Stimulated activated CD4-positive, alpha-beta T cell treated with anti-CD3 and anti-CD28 coated beads, Interleukin-2, amount 100 ng/mL, for 48 hours (primary cell): ENCODE data around the gene FYB2.

Experiments
- DNase-seq, 2 donors: peaks; one replicate each; pipeline ENCODE4 v3.0.0-alpha.2; 2020

Gene FYB2, protein sequence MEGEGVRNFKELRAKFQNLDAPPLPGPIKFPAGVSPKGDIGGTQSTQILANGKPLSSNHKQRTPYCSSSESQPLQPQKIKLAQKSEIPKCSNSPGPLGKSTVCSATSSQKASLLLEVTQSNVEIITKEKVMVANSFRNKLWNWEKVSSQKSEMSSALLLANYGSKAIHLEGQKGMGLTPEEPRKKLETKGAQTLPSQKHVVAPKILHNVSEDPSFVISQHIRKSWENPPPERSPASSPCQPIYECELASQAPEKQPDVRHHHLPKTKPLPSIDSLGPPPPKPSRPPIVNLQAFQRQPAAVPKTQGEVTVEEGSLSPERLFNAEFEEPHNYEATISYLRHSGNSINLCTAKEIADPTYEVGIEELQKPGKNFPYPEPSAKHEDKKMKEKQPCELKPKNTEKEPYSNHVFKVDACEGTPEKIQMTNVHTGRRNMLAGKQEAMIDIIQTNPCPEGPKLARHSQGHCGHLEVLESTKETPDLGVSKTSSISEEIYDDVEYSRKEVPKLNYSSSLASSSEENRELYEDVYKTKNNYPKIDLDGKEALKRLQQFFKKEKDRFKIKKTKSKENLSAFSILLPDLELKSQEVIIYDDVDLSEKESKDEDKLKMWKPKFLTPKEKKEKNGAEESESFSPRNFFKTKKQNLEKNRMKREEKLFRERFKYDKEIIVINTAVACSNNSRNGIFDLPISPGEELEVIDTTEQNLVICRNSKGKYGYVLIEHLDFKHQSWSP

DNA sequence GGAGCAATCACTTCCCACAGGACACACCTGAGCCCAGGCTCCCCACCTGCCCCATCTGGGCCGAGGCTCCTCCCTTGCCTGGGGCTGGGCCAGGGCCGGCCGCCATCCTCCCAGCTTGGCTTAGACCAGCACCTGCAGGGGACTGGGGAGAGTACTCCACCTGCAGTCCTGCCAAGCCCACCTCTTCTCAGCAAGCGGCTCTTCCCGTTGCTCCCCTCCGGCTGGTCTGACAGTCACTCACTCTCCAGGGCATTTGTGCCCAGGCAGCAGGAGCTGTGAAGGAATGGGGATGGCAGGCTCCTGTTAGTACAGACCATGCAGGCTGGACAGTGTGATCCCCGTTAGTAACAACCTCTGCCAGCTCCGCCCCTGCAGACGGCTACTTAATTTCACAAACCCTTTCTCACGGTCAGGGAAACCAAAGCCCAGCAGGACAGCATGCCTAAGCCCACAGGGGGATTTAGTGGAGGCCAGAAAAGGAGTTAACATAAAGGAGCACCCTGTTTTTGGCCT, at the start of gene FYB2:
FYB2 (minus strand) TSS at position 18 of the 513 bp plus-strand sequence. CDS start 114 bp downstream, outside the sequence.
- DNase-seq, result no peak

DNA sequence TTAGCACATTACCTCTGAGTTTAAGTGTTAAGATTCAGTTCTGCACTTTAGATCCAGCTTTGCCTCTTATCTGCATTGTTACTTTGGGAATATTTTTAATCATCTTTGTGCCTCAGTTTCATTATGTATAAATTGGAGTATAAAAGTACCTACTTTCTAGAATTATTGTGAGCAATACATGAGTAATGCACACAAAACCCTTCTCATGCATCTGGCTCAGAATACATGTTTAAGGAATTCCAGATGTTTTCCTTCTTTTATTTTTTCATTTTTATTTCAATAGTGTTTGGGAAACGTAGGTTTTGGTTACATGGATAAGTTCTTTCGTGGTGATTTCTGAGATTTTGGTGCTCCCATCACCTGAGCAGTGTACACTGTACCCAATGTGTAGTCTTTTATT, 49.6 kb upstream of the FYB2 start:
- DNase-seq, result no peak

DNA sequence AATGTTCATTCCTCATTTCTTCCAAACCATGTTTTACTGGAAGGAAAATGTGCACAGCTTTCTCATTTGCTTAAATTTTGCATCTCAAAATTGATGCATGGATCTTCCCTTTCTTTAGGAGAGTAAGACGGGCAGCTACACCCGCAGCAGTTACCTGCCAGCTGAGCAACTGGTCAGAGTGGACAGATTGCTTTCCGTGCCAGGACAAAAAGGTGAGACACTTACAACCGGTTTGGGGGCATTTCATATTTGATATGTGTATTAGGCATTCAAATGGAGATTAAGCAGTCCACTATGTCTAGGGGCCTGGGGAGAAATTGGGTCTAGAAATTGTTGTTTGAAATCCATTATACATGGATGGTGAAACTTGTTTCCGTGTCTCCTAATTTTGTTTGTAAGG, 48.3 kb upstream of the FYB2 start:
- no peak for DNase-seq

DNA sequence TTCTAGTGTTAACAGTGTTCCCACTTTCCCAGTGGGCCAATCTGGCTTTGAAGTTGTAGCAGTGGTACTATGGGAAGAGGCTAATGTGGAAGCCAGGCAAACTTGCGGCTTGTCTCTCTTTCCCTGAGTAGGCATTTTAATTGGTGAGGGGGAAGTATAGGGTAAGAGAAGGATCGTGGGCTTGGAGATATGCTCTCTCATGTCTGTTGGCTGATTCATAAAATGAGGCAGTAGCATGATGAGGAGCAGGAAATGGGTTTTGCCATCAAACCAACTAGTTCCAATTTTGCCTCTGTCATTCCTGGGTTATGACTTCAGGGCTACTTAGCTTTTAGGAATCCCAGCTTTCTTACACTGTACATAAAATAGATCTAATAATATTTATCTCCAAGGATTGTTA, 47.5 kb upstream of the FYB2 start:
- no peak for DNase-seq

DNA sequence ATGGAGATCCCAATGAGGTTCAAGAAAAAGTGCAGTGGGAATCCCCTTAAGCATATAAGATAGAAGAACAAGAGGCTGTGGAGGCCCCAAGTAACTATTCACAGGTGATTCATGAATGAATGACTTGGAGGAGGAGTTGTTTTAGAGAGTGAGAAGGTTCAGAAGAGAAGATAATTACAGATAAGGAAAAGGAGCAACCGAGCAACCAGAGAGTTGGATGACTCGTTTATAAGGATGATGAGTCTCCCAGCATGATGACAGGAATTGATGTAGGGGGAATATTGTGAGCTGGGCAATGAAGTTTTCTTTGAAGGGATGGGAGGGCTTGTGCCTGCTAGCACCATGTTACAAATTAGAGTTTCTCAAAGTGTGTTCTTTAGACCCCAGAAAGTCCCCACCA, 45.2 kb upstream of the FYB2 start:
- no peak for DNase-seq

DNA sequence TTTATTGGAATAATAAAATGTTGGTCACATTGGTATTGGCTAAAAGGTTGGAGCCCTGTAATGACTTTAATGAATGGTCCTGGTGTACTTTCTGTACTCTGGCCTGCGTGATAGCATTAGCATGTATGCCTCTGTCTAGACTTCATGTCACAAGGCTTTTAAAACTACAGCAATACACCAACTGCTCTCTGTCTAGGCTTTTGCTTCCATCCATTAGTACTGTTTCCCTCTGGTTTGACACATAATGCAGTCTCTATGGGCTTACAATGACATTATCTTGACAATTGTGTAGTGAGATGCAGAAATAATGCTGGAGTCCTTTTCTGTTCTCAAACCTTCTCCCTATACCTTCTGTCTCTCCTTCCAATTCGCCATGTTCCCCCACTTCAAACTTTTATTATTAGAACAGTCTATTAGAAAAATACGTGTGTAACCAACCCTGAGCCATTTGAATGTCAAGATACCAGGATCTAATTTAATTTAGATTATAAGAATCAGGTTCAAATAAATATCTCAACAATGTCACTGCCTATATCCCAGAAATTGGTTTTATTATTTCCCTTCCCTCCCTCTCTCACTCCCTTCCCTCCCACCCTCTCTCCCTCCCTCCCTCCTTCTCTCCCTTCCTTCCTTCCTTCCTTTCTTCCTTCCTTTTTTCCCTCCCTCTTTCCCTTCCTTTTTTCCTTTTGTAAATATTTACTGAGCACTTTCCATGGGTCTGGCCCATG, 44.2 kb upstream of the FYB2 start:
- no peak for DNase-seq

DNA sequence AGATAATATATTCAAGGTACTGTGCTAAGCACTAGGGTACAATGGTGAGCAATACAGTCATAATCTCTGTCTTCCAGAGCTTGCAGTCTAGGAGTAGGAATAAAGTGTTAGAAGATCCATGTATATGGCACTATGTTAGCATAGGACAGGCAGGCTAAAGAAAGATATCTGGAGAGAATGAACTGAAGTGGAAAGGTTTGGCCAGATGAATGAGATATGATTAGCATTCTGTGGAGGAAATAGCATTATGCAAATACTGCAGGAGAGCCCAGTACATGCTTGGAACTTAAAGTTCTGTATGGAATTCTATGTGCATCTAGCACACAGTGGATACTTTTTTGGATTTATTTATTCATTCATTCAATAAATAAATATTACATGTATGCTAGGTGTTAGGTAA, 40.1 kb upstream of the FYB2 start:
- no peak for DNase-seq

DNA sequence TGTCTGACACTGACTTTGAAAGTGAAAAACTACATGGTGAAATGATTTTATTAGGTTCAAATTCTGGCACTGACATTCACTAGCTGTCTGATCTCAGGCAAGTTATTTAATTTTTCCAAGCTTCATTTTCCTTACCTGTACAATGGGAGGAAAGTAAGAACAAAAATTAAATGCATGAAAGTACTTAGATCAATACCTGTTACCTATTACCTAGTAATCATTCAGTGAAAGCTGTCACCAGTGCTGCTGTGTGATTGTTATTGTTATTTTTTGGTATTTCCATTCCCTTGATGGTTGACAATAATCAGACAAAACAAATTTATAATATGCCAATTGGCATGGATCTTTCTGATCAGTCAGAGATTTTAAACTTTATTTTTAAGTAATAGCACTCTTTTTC, 37.0 kb upstream of the FYB2 start:
- no peak for DNase-seq

DNA sequence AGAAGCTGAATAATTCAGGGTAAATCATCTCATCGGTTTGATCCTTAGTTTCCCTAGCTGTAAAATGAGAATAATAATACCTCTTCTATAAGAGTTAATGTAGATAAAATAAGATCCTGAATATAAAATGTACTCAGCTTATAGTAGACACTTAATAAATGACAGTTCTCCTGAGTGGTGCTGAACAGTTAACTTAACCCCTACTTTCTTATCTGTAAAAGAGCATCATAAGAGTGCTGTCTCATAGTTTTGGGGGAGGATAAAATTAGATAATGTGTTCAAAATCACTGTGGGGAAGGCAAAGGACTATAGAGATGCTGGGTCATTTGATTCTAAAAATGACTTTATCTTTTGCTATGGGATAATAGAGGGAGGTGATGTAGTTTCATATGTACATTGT, 36.0 kb upstream of the FYB2 start:
- DNase-seq, result no peak

DNA sequence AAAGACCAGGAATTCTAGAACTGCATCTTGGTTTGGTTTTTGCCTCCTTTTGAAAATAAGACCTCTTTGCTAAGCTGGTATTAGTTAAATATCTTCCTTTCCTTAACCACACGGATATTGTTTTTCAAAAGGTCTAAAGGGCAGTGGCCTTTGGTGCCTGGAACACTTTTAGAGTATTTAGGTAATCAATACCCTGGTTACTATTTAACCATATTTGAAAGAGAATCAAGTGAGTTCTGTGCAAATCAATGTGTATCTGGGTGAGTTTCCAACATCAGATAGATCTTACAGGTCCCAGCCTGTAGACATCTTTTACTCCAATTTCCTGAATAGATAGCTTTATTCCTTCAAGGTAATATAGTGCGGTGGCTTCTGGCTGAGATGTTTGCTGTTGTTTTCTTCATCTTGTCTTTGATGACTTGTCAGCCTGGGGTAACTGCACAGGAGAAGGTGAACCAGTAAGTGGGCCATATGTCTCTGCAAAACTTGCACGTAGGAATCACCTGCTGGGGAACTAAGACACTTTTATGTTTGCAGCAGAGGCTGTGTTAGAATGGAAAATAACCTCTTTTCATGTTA, 35.4 kb upstream of the FYB2 start, which contains the start of gene C8A:
C8A (plus strand) TSS at position 277 of the 579 bp plus-strand sequence; CDS start at position 382, 105 bp downstream.
- DNase-seq, result no peak

DNA sequence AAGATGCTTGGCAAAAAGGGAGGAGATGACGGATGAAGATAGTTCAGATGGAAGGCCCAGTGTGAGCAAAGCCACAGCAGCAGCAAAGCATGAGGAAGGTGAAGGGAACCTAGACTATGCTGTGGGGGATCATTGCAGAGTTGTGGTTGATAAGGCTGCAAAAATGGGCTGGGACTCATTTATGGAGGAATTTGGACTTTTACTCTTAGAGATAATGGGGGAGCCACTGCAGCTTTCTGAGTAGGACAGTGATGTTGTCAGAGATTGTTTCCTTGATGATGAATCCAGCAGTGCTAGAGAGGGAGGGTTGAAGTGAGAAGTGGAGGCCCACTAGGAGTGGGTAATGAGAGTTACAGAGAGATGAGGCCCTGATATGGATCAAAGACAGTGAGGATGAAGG, 33.3 kb upstream of the FYB2 start:
- no peak for DNase-seq

DNA sequence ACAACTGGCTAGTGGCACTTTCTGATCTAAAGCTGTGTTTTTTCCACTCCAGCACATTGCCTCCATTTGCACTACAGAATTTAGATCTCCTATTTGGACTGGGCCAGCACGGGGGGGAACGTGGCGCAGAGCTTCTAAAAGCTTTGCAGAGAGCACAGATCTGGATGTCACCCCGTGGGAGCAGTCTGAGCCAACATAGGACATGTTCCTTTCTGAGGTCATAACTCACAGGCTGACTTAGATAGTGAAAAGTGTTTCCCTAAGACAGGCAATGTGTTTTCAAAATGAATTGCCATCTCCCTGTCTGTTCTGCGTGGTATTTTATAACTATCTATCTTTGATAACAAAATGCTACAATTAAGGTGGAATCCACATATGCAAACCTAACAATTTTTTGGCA, 31.7 kb upstream of the FYB2 start:
- no peak for DNase-seq

DNA sequence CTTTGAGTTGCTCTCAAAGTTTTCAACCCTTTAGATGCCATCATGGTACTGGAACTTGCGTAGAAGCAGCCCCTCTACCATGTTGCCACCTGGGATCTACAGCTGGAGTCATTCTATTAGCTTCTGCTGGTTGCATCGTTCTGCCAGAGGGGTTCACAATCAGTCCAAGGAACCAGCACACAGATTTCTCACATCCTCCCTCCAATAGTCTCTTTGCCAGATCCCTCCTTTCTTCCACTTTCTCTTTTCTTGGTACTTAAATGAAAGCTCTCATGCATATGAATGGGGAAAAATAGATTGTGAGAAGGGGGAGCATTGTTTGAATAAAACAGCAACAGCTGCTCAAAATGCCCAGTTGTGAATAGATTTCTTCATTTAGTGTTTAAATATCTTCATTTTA, 31.2 kb upstream of the FYB2 start:
- no peak for DNase-seq

DNA sequence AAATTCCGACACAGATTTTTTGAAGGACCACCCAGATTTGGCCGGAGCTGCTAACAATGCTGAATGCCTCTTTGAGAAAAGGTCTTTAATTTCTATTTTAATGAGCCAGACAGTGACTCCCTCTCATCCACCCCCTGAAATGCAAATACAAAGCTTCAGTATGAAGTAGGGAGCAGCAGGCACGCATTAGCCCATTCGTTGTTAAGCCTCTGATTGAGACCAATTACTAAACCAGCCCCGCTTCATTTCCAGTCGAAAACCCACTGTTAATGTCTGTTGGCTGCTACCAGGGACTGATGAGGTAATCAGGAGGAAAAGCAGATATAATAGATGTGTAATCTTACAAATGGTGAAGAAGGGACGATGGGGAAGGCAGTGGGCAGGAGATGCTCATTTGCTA, 30.5 kb upstream of the FYB2 start:
- no peak for DNase-seq

DNA sequence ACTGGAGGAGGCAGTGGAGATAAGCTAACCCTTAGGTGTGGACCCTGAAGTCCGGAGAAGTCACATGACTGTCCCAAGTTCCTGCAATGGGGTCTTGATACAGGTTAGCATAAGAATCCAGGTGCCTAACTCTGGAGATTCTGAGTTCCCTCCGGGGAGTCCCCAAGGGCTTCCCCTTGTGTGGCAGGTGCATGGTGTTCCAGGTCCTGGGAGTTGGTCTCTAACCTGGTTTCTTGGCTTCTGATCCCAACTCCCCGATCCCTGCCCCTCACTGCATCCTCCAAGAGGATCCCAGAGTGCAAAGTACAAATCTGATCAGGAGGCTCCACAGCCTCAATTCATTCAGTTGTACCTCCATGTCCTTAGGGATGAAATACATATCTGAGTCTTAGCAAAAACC, 26.1 kb upstream of the FYB2 start:
- no peak for DNase-seq

DNA sequence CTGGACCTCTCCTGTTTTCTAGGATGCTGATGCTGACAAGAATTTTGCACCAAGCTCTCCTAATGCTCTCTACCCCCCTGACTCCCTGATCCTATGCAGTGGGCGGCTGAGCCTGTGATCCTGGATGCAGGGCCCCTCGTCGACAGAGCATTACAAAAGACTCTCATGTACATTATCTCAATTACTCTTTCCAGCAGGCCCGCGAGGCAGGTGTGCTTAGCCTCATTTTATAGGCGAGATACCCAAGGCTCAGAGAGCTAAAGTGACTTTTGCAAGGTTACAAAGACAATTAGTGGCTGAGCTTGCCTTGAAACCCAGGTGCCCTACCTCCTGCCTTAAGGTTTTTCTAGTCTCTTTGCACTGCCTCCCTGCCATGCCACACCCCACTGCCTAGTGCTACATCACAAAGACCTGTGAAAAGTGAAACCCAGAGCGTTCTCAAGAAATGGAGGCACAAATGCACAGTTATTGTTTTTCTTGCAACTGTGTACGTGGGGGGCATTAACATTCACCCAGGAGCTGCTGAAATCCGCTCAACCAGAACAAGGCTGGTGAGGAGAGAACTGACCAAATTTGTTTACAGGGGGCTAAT, 25.4 kb upstream of the FYB2 start:
- DNase-seq, result no peak

DNA sequence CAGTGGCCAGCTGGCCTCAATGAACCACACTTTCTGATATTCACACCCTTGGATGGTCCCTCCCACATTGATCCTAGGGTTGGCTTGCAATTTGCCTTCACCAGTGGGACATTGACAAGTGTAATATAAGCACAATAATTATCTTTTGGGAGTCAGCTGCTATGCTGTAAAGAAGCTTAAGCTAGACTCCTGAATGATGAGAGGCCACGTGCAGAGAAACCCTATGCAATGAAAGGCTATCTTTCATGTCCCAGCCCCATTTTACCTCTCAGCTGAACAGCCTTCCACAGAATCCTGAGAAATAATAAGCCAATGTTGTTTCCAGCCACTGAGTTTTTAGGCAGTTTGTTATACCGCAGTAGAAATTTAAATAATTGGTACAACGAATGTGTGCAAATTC, 24.3 kb upstream of the FYB2 start:
- no peak for DNase-seq

DNA sequence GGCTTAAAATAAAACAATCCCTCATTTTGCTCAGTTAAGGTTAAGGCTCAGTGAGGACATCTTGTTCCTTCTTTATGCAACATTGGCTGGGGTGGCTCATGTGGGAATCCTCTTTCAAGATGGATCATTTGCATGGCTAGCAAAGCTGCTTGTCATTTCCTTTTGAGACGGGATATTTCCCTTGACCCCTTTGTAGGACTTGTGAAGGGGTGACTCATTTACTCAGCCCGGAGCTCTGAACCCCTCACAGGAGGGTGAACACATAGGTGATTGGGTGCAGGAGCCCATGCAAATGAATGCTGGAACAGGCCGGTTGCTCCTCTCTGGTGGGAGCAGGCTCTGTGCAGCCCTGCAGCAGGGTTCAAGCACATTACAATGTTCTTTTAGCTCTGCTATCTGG, 19.6 kb upstream of the FYB2 start:
- DNase-seq, result no peak

DNA sequence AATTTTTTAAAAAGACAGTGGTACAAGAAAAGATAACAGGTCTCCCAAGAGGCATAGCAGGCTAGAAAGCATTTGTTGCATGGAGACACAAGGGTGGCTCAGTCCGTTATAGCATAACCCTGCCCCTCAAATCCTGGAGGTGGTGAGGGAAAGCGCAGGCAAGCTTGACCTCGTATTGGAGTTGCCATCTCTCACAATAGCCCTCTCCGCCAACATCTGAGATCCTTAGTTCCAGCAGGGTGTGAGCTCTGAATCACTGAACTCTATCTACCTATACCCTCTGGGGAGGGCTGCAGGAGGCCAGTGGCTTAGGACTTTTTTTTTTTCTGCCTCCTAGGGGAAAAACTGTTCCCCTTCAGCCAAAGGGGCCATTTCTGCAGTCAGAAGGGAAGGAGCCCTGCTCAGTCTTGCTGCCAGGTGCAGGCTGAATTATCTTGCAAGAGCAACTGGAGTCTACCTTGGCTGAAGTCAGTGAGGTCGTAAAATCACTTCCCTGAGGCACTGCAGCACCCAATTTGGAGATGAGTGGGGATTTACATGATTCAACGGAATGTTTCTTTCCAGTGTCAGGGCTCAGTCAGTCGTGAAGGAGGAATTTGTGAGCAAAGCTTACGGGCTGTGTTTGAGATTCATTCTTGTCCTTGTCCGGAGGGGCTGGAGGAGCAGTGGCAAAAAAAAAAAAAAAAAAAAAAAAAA, 18.2 kb upstream of the FYB2 start:
- DNase-seq, result no peak

DNA sequence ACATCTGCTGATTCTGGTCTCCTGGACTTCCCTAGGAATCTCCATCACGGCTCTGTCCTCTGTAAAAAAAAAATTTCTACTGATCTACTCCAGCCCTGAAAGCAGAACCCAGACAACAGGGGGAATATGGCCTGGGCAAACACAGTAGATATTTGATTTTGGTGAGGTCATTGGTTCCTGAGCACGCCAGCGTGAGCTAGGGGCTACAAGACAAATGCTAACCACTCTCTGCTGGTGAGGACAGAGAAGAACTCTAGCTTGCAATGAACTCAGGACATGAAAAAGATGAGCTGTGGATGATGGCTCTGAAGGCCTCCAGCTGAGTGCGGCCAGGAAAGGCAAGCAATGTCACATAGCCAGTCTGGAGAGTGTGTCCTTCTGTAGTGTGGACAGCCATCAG, 17.2 kb upstream of the FYB2 start:
- no peak for DNase-seq

DNA sequence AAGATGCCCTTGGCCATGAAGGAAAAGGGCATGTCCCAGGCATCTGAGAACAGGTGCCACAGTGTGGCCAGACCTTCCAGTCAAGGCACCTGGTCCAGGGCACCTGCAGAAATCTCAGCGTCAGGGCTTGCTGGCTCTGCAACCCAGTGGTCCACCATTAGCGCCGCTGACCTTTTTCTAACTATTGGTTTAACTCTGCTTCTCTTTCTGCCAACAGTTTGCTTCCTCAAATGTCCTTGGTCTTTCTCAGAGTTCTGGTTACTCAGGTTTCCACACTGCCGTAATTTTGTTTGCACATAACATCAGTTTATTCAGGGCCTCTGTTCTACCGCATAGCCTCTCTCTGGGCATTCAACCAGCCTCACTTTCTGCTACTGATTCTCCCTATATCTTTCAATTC, 16.5 kb upstream of the FYB2 start:
- DNase-seq, result no peak
